Measurements from ENCODE around the gene CRYBG2.
"Not testable (repeated sequence)": the region's sequence is repeated elsewhere in the genome, so short reads cannot be mapped to it uniquely, and the experiment has no call there.

CRYBG2 gene

GRCh38 chr1:26376050-26376449, 22.1 kb upstream of the CRYBG2 start:
- Histone ChIP-seq H3K4me3 (ENCODE audit: low read depth in 1 of 2, low read length in 2 of 2) (no peak overlapping the region), H2AFZ (ENCODE audit: low read depth, low read length) (no peak overlapping the region), H3K27ac (ENCODE audit: low read length) (no peak overlapping the region), H4K20me1 (ENCODE audit: insufficient read depth, low read length) (0 out of 2 replicates have a peak, but pooled peaks cover 2% of the 10 kb centered on the region), H3K79me2 (ENCODE audit: insufficient read depth, low read length) (no peaks in the 10 kb centered on the region), H3K27me3 (ENCODE audit: insufficient read depth, low read length, poor library complexity) (no peaks in the 10 kb centered on the region), H3K36me3 (ENCODE audit: insufficient read depth, low read length) (no peaks in the 10 kb centered on the region), H3K9ac (ENCODE audit: low read depth, low read length) (no peak overlapping the region), H3K4me2 (ENCODE audit: insufficient read depth, low read length) (no peak overlapping the region), H3K4me1 (ENCODE audit: insufficient read depth, low read length) (peaks cover 24% of the 10 kb centered on the region), H3K9me3 (ENCODE audit: insufficient read depth, low read length, severe bottlenecking) (no peaks in the 10 kb centered on the region)
- ATAC-seq (ENCODE audit: insufficient read depth, low read depth) (no peak), DNase-seq (no peak)
- TF ChIP-seq EZH2 (IDR thresholded peaks at IDR 0.05; ENCODE audit: borderline replicate concordance, low read depth, low read length, severe bottlenecking) (no peak), CTCF (IDR thresholded peaks at IDR 0.05; ENCODE audit: borderline replicate concordance, extremely low read depth, low read length, poor library complexity, severe bottlenecking) (no peak)

- Histone ChIP-seq H3K79me2 (ENCODE audit: insufficient read depth, low read length) (no peaks in the 10 kb centered on the region), H3K4me2 (ENCODE audit: insufficient read depth, low read length) (no peak overlapping the region), H3K27ac (ENCODE audit: low read length) (no peak overlapping the region), H3K36me3 (ENCODE audit: insufficient read depth, low read length) (no peaks in the 10 kb centered on the region), H2AFZ (ENCODE audit: low read depth, low read length) (no peak overlapping the region), H3K4me3 (ENCODE audit: low read depth in 1 of 2, low read length in 2 of 2) (no peak overlapping the region), H3K27me3 (ENCODE audit: insufficient read depth, low read length, poor library complexity) (no peaks in the 10 kb centered on the region), H3K9me3 (ENCODE audit: insufficient read depth, low read length, severe bottlenecking) (no peaks in the 10 kb centered on the region), H4K20me1 (ENCODE audit: insufficient read depth, low read length) (0 out of 2 replicates have a peak, but pooled peaks cover 2% of the 10 kb centered on the region), H3K9ac (ENCODE audit: low read depth, low read length) (no peak overlapping the region), H3K4me1 (ENCODE audit: insufficient read depth, low read length) (peaks cover 27% of the 10 kb centered on the region)
- TF ChIP-seq EZH2 (IDR thresholded peaks at IDR 0.05; ENCODE audit: borderline replicate concordance, low read depth, low read length, severe bottlenecking) (no peak), CTCF (IDR thresholded peaks at IDR 0.05; ENCODE audit: borderline replicate concordance, extremely low read depth, low read length, poor library complexity, severe bottlenecking) (no peak)
- DNase-seq, result no peak
- no peak for ATAC-seq (ENCODE audit: insufficient read depth, low read depth)
These were observed 21.2 kb upstream of the CRYBG2 start for GRCh38 chr1:26375081-26375480.

GRCh38 chr1:26374361-26374760, 20.4 kb upstream of the CRYBG2 start:
- not testable (repeated sequence) for H3K4me2 ChIP-seq (ENCODE audit: insufficient read depth, low read length)

GRCh38 chr1:26373789-26374188, 19.9 kb upstream of the CRYBG2 start:
- Histone ChIP-seq H3K79me2 (ENCODE audit: insufficient read depth, low read length) (no peaks in the 10 kb centered on the region), H3K9me3 (ENCODE audit: insufficient read depth, low read length, severe bottlenecking) (no peaks in the 10 kb centered on the region), H3K27me3 (ENCODE audit: insufficient read depth, low read length, poor library complexity) (no peaks in the 10 kb centered on the region), H3K4me2 (ENCODE audit: insufficient read depth, low read length) (no peak overlapping the region), H2AFZ (ENCODE audit: low read depth, low read length) (no peak overlapping the region), H3K9ac (ENCODE audit: low read depth, low read length) (no peak overlapping the region), H4K20me1 (ENCODE audit: insufficient read depth, low read length) (0 out of 2 replicates have a peak, but pooled peaks cover 2% of the 10 kb centered on the region), H3K4me1 (ENCODE audit: insufficient read depth, low read length) (peaks cover 23% of the 10 kb centered on the region), H3K27ac (ENCODE audit: low read length) (no peak overlapping the region), H3K4me3 (ENCODE audit: low read depth in 1 of 2, low read length in 2 of 2) (no peak overlapping the region), H3K36me3 (ENCODE audit: insufficient read depth, low read length) (no peaks in the 10 kb centered on the region)
- ATAC-seq (ENCODE audit: insufficient read depth, low read depth), result no peak
- no peak for TF ChIP-seq EZH2 (IDR thresholded peaks at IDR 0.05; ENCODE audit: borderline replicate concordance, low read depth, low read length, severe bottlenecking)
- no peak for TF ChIP-seq CTCF (IDR thresholded peaks at IDR 0.05; ENCODE audit: borderline replicate concordance, extremely low read depth, low read length, poor library complexity, severe bottlenecking)
- DNase-seq, result no peak

More at GRCh38 chr1:26374361-26374760, 20.4 kb upstream of the CRYBG2 start:
- not testable (repeated sequence) for H3K9me3 ChIP-seq (ENCODE audit: insufficient read depth, low read length, severe bottlenecking); H3K36me3 ChIP-seq (ENCODE audit: insufficient read depth, low read length); H3K27me3 ChIP-seq (ENCODE audit: insufficient read depth, low read length, poor library complexity); DNase-seq; H2AFZ ChIP-seq (ENCODE audit: low read depth, low read length); ATAC-seq (ENCODE audit: insufficient read depth, low read depth); H4K20me1 ChIP-seq (ENCODE audit: insufficient read depth, low read length); H3K27ac ChIP-seq (ENCODE audit: low read length); H3K79me2 ChIP-seq (ENCODE audit: insufficient read depth, low read length); H3K9ac ChIP-seq (ENCODE audit: low read depth, low read length); H3K4me3 ChIP-seq (ENCODE audit: low read depth in 1 of 2, low read length in 2 of 2)
- H3K4me1 ChIP-seq (ENCODE audit: insufficient read depth, low read length), result peaks cover 27% of the 10 kb centered on the region
